DMS114 treated with DMSO at 0.1 percent for 48 hours (cell line): Measurements from ENCODE around the gene ZBED2.
"Not testable (repeated sequence)": the region's sequence is repeated elsewhere in the genome, so short reads cannot be mapped to it uniquely, and the experiment has no call there.

Experiments used
- DNase-seq: peaks from one replicate; lab custom pipeline; 2025; ENCODE audit not compliant: unreplicated experiment; lab: John Stamatoyannopoulos, UW

ZBED2 gene

DNA sequence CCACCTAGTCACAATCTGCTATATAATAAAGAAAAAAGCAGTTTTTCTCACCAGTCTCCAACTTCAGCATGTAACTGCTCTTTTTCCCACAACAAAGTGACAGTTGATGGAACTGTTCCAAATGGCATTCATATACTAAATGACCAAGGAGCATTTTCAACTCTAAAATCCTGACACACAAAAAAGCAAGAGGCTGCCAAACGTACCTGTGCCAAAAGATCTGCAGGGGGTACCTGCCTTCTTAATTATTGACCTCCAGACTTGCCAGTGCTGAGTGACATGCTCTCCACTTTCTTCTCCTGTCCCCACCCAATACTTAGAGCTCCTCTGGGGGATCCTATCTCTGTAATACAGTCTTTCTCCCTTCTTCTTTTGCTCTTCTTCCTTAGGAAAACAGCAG is 18.0 kb downstream of the ZBED2 start:
- no peak for DNase-seq

- DNase-seq: no peak
Observed at GRCh38 chr3:111571907-111572460, 23.2 kb downstream of the ZBED2 start.

GRCh38 chr3:111571282-111571681 is 23.9 kb downstream of the ZBED2 start:
- DNase-seq: no peak

GRCh38 chr3:111570404-111571030 is 24.6 kb downstream of the ZBED2 start:
- no peak for DNase-seq

GRCh38 chr3:111568911-111569310 is 26.2 kb downstream of the ZBED2 start:
- no peak for DNase-seq

GRCh38 chr3:111568355-111568754 is 26.8 kb downstream of the ZBED2 start:
- no peak for DNase-seq

- DNase-seq: no peak
Observed at GRCh38 chr3:111566844-111567243, 28.3 kb downstream of the ZBED2 start.

- not testable (repeated sequence) for DNase-seq
Observed at GRCh38 chr3:111561902-111562301, 33.2 kb downstream of the ZBED2 start.

DNA sequence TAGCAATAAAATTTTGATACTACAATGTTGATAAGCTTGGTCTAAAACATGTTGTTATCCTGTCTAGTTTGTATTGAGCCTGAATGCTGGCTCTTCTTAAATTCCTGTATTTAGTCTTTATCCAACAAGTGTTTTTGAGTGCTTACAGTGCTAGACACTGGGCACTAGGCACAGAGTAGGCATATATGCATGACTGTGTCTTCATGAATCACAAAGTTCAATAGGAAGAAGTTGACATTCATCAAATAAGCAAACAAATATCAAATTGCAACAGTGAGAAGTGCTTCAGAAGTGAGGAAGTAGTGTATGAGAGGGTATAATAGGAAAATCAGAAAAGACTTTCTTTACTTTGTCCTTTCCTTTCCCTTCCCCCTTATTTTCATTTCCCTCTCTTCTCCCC is 46.4 kb downstream of the ZBED2 start:
- DNase-seq: no peak

DNA sequence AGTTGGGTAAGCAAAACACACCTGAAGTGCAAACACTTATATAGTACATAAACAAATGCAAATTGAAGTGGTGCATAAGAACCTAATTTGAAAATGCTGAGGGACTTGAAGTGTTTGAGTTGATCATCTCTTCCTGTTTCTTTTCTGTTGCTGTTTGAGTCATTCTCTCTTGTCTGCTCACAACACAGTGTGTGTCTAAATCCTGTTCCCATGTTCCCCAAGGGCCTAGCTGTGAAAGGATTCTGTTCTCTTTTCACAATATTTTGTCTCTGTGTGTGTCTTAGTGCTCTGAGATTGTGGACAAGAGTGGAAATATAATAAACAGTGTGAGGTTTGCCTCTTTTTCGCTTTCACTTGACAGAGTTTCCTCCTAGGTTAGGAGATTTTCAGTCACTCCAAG is 47.1 kb downstream of the ZBED2 start:
- DNase-seq: no peak

DNA sequence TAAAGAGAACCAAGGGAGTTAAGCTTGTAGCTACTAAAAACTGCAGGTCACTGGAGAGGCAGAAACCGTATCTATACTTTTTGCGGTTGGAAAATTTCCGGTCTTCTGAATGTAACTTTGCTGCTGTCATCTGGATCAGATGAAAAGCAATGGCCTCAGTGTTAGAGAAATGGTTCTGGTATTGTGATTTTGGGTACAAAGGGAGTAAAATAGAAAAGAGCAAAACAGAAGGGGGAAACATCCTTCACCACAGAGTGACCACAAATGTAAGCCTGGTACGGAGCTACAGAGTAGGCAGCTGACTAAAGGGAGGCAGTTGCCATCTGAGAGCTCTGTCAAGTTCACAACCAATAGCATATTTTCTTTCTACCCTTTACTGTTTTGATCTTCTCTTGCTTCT is 47.5 kb downstream of the ZBED2 start:
- no peak for DNase-seq

GRCh38 chr3:111545349-111545748 is 49.8 kb downstream of the ZBED2 start:
- no peak for DNase-seq
